Amniotic stem cell (primary cell): ENCODE data around the gene CDCP1.
A peak's percentile ranks its signal among the peaks of the same experiment; 100 is the strongest.

ENCODE experiments used
- DNase-seq: peaks from one replicate; lab custom pipeline; 2025; lab: John Stamatoyannopoulos, UW

Gene CDCP1

GRCh38 chr3:45139372-45140140, 6.6 kb downstream of the CDCP1 start:
- DNase-seq: no peak

GRCh38 chr3:45137656-45138181, 8.5 kb downstream of the CDCP1 start:
- no peak for DNase-seq

GRCh38 chr3:45135959-45136358, 10.2 kb downstream of the CDCP1 start:
- no peak for DNase-seq

GRCh38 chr3:45134758-45135521, 11.2 kb downstream of the CDCP1 start:
- DNase-seq: no peak

- no peak for DNase-seq
Observed at GRCh38 chr3:45132568-45133211, 13.5 kb downstream of the CDCP1 start.

- DNase-seq: no peak
Observed at GRCh38 chr3:45131201-45131600, 15.0 kb downstream of the CDCP1 start.

GRCh38 chr3:45130476-45130875, 15.7 kb downstream of the CDCP1 start:
- DNase-seq: no peak

GRCh38 chr3:45128950-45129349, 17.2 kb downstream of the CDCP1 start:
- no peak for DNase-seq

GRCh38 chr3:45127130-45127822, 18.9 kb downstream of the CDCP1 start:
- no peak for DNase-seq

GRCh38 chr3:45126730-45127129, 19.4 kb downstream of the CDCP1 start:
- DNase-seq: no peak

GRCh38 chr3:45125550-45126026, 20.6 kb downstream of the CDCP1 start:
- DNase-seq: no peak

GRCh38 chr3:45124956-45125355, 21.2 kb downstream of the CDCP1 start:
- DNase-seq: no peak

GRCh38 chr3:45124352-45124751, 21.8 kb downstream of the CDCP1 start:
- peak; percentile 73 for DNase-seq

GRCh38 chr3:45123581-45124269, 22.5 kb downstream of the CDCP1 start:
- DNase-seq: peak; percentile 51

GRCh38 chr3:45123030-45123429, 23.1 kb downstream of the CDCP1 start:
- DNase-seq: peak; percentile 51

GRCh38 chr3:45120359-45121158, 25.6 kb downstream of the CDCP1 start:
- DNase-seq: no peak

GRCh38 chr3:45119824-45120358, 26.3 kb downstream of the CDCP1 start:
- DNase-seq: no peak

GRCh38 chr3:45119376-45119775, 26.8 kb downstream of the CDCP1 start:
- no peak for DNase-seq

- DNase-seq: no peak
Observed at GRCh38 chr3:45118615-45119071, 27.5 kb downstream of the CDCP1 start.

GRCh38 chr3:45116350-45116749, 29.8 kb downstream of the CDCP1 start:
- DNase-seq: no peak
